ENCODE results near the gene RLN3.
"Not testable (repeated sequence)": the region's sequence is repeated elsewhere in the genome, so short reads cannot be mapped to it uniquely, and the experiment has no call there.

The RLN3 gene

DNA sequence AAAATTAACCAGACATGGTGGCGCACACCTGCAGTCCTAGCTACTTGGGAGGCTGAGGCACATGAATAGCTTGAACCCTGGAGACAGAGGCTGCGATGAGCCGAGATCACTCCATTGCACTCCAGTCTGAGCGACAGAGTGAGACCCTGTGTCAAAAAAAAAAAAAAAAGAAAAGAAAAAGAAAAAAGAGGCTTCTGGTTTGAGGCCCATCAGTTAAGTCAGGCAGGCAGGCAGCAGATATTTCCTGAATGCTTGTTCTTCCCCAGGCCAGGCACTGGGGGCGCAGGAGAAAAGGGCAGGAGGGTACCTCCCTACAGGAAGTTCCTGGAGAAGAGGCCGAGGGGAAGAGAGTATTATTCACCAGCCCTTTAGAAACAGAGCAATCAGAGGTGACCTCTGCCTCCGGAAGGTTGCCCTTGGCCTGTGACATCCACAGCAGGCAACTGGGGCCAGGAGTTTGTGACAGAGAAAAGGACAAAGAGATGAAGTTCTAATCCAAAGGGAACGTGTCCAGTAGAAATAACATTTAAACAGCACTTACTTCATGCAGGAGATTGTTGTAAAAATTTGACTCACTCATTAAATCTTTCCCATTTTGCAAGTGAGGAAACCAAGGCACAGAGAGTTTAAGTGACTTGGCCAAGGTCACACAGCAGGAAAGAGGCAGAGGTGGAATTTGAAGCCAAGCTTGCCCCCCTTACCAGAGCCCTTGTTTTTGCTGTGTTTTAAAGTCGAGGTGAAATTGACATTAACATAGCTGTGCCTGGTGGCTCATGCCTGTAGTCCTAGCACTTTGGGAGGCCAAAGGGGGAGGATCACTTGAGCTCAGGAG, 4.3 kb upstream of the RLN3 start:
- DNase-seq = no peak

DNA sequence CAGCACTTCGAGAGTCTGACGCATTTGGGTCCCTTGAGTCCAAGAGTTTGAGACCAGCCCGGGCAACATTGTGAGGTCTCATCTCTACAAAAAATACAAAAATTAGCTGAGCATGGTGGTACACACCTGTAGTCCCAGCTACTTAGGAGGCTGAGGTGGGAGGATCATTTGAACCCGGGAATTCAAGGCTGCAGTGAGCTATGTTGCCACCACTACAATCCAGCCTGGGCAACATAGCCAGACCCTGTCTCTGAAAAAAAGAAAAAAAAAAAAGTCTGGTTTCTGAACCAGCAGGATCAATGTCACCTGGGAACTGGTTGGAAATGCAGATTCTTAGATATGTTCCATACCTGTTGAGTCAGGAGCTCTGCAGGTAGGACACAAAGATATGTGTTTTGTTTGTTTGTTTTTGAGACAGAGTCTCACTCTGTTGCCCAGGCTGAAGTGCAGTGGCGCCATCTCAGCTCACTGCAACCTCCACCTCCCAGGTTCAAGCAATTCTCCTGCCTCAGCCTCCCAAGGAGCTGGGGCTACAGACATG, 1.2 kb upstream of the RLN3 start:
- not testable (repeated sequence) for DNase-seq

DNA sequence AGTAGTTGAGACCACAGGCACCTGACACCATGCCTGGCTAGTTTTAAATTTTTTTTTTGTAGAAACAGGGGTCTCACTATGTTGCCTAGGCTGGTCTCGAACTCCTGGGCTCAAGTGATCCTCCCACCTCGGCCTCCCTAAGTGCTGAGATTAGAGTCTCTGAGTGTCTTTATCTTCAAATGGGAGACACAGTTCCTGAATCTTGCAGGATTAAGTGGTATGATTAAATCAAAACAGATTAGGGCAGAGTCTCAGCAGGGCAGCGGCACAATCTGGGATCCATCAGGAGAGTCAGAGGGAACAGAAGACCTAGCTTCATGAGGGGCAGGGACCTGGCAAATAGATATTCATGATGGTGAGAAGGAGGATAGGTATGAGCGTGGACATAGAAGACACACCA, 953 bp downstream of the RLN3 start:
- DNase-seq = no peak

DNA sequence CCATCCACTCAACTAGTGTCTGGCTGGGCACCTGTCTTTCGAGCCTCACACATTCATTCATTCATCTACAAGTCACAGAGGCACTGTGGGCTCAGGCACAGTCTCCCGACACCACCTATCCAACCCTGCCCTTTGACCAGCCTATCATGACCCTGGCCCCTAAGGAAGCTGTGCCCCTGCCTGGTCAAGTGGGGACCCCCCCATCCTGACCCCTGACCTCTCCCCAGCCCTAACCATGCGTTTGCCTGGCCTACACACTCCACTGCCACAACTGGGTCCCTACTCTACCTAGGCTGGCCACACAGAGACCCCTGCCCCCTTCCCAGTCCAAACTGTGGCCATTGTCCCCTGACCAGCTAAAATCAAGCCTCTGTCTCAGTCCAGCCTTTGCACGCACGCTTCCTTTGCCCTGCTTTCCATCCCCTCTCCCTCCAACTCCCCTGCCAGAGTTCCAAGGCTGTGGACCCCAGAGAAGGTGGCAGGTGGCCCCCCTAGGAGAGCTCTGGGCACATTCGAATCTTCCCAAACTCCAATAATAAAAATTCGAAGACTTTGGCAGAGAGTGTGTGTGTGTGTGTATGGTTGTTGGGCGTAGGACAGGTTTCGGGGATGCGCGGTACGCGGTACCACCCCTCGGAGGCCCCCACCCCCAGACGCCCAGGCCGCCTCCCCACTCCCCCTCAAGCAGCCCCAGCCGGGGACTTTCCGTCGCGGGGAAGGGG, 3.2 kb downstream of the RLN3 start:
- DNase-seq = no peak

DNA sequence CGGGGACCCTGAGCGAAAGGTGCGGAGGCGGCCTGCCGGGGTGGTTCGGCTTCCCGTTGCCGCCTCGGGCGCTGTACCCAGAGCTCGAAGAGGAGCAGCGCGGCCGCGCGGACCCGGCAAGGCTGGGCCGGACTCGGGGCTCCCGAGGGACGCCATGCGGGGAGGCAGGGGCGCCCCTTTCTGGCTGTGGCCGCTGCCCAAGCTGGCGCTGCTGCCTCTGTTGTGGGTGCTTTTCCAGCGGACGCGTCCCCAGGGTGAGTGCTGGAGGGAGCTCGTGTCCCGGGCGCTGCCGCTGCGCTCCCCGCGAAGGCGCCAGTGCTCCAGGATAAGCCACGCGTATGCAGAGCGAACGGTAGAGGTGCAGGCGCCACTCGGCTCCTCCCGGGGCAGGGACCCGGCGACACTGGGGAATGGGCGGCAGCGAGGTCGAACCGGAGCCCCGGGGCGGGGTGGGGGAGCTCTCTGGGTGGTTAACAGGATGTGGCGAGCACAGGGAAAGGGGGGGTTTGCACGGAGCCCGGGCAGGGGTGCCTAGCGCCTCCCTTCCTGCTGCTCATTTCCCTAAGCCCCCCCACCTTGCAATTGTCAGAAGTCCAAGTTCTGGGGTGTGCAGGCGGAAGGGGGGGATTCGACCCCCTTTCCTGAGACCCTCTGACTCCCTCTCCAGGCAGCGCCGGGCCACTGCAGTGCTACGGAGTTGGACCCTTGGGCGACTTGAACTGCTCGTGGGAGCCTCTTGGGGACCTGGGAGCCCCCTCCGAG, 4.0 kb downstream of the RLN3 start, which contains the start of gene IL27RA:
TSS of gene IL27RA (plus strand) at position 44 of the 762 bp plus-strand sequence. CDS start at position 155, 111 bp downstream.
- peak; percentile 76 for DNase-seq

DNA sequence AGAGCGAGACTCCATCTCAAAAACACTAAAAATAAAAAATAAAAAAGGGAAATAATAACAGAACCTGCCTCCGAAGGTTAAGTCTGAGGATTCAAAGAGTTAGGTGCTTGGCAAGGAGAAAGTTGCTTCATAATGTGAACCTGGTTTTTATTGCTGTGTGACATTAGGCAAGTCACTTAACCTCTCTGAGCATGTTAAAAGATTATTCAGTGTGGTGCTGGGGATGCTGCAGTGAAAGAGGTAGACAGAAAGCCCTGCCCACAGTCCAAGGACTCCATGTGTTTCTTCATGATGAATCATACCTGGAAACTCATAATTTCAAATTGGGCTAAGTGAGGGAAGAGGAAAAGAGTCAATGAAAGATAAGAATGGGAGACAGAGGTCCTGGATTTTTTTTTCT, 6.0 kb downstream of the RLN3 start:
- DNase-seq = no peak

DNA sequence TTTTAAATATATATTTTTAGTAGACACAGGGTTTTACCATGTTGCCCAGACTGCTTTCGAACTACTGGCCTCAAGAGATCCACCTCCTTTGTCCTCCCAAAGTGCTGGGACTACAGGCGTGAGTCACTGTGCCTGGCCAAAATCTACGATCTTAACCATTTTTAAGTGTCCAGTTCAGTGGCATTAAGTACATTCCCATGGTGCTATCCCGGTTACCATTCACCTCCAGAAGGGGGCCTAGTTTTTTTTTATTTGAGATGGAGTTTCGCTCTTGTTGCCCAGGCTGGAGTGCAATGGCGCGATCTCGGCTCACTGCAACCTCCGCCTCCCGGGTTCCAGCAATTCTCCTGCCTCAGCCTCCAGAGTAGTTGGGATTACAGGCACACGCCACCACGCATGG, 7.2 kb downstream of the RLN3 start:
- DNase-seq = not testable (repeated sequence)

DNA sequence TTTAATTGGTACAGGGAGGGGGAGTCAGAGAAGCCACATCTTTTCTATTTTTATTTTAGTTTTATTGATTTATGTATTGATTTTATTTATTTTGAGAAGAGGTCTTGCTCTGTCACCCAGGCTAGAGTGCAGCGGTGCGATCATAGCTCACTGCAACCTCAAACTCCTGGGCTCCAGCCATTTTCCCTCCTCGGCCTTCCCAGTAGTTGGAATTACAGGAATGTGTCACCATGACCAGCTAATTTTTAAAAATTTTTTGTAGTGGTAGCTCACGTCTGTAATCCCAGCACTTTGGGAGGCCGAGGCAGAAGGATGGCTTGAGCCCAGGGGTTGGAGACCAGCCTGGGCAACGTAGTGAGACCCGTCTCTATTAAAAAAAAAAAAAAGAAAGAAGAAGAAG, 7.8 kb downstream of the RLN3 start:
- no peak for DNase-seq

DNA sequence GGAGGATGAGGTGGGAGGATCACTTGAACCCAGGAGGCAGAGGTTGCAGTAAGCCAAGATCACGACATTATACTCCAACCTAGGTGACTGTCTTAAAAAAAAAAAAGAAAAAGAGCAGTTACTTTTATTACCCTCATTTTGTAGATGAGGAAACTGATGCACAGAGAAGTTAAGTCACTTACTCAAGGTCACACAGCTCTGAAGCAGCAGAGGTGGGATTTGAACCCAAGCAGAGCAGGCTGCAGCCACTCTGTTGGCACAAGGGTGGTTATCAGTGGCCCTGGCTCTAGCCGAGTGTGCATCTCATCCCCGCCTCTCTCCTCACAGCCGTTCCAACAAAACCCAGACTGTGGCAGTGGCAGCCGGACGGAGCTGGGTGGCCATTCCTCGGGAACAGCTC, 11.2 kb downstream of the RLN3 start:
- DNase-seq = no peak

DNA sequence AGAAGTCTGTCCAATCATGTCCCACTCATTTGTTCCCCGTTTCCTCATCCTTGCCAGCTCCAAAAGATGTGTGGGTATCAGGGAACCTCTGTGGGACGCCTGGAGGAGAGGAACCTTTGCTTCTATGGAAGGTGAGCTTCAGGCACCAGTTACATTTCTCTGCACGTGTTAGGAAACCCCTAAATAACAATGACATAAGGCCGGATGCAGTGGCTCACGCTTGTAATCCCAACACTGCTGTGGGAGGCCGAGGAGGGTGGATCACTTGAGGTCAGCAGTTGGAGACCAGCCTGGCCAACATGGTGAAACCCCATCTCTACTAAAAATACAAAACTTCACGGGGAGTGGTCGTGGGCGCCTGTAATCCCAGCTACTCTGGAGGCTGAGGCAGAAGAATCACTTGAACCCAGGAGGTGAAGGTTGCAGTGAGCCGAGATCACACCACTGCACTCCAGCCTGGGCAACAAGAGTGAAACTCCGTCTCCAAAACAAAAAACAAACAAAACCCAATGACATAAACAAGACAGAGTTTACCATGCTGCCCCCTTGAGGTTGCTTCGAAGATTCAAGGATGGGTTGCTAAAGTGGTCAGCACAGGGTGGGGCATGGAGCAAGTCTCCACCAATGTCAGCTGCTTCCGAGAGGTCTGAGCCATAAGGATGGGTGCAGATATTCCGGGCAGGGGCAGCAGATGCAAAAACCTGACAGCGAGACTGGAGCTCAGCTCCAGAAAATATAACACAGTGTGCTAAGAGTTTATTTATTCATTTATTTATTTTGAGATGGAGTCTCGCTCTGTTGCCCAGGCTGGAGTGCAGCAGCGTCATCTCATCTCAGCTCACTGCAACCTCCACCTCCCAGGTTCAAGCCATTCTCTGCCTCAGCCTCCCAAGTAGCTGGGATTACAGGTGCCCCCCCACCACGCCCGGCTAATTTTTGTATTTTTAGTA, 15.0 kb downstream of the RLN3 start:
- not testable (repeated sequence) for DNase-seq

DNA sequence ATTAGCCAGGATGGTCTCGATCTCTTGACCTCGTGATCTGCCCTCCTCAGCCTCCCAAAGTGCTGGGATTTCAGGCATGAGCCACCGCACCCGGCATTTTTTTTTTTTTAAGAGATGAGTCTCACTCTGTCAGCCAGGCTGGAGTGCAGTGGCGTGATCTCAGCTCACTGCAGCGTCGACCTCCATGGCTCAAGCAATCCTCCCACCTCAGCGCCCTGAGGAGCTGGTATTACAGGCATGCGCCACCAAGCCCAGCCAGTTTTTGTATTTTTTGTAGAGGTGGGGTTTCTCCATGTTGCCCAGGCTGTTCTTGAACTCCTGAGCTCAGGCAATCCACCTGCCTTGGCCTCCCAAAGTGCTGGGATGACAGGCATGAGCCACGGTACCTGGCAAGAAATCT, 19.9 kb downstream of the RLN3 start:
- DNase-seq = not testable (repeated sequence)

DNA sequence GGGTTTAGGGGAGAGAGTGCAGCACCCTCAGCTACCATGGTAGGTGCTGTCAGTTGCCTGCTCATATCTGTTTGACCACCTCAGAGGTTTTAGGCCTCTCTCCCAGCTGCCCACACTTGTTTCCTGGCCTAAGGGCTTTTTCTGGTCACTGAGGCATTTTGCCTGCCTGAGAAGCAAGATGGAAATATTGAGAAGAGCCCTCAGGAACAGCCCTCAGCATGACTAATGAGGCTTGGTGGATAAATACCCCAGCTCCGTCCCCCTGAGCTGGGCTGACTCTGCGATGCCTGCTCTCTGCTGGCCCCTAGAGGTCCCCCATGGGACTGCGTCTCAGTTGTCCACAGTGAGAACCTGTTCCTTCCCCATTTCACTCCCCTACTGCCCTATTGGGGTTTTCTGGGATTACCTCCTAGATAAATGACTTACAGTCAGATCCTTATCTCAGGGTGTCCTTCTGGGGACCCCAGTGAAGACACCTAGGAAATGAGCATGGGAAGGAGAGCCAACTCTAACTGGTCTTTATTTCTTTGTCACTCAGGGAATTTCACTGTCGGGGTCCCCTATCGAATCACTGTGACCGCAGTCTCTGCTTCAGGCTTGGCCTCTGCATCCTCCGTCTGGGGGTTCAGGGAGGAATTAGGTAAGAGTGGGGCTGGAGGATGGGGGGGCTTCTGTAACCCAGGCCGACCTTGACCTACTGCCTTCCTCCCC, 20.6 kb downstream of the RLN3 start:
- DNase-seq = peak; percentile 67

DNA sequence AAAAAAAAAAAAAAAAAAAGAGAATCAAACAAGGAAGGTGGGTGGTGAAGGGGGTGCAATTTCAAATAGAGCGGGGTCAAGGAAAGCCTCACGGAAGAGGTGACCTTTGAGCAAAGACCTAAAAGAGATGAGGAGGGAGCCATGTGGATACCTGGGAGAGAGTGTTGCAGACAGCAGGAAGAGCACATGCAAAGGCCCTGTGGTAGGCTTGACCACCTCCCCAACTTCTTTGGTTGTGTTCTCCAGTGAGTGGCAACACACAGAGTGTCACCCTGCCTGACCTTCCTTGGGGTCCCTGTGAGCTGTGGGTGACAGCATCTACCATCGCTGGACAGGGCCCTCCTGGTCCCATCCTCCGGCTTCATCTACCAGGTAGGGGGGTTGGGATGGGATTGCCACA, 22.6 kb downstream of the RLN3 start:
- DNase-seq = no peak

DNA sequence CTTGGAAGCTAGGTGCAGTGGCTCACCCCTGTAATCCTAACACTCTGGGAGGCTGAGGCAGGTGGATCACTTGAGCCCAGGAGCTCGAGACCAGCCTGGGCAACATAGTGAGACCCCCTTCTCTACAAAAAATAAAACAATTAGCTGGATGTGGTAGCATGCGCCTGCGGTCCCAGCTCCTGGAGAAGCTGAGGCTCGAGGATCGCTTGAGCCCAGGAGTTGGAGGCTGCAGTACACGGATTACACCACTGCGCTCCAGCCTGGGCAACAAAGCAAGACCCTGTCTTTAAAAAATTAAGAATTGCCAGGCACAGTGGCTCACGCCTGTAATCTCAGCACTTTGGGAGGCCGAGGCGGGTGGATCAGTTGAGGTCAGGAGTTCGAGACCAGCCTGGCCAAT, 23.0 kb downstream of the RLN3 start:
- not testable (repeated sequence) for DNase-seq

DNA sequence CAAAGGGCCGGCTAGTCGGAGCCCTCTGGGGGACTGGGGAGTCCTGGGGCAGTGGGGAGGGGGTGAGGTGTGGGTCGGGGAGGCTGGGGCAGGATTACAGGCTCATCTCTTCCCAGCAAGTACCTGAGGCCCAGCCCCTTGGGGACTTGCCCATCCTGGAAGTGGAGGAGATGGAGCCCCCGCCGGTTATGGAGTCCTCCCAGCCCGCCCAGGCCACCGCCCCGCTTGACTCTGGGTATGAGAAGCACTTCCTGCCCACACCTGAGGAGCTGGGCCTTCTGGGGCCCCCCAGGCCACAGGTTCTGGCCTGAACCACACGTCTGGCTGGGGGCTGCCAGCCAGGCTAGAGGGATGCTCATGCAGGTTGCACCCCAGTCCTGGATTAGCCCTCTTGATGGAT, 24.0 kb downstream of the RLN3 start:
- no peak for DNase-seq

DNA sequence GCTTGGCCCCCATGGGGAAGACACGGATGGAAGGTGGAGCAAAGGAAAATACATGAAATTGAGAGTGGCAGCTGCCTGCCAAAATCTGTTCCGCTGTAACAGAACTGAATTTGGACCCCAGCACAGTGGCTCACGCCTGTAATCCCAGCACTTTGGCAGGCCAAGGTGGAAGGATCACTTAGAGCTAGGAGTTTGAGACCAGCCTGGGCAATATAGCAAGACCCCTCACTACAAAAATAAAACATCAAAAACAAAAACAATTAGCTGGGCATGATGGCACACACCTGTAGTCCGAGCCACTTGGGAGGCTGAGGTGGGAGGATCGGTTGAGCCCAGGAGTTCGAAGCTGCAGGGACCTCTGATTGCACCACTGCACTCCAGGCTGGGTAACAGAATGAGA, 24.5 kb downstream of the RLN3 start:
- no peak for DNase-seq

DNA sequence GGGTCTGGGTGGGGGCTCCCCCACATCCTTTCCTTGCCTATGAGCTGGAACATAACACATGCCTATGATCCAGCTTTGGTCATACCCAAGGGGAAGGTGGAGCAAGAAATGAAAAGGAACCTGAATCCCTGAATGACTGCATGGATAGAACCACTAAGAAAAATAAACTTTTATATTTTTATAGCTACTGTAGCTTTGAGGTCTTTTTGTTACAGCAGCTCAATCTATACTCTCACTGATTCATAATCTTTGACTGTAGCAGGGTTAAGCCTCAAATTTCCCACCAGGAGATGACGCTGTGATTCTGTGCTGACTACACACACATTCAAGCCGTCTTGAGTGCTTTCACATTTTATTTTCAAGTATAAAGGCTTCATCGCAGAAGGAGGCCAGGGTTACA, 25.1 kb downstream of the RLN3 start:
- DNase-seq = no peak

DNA sequence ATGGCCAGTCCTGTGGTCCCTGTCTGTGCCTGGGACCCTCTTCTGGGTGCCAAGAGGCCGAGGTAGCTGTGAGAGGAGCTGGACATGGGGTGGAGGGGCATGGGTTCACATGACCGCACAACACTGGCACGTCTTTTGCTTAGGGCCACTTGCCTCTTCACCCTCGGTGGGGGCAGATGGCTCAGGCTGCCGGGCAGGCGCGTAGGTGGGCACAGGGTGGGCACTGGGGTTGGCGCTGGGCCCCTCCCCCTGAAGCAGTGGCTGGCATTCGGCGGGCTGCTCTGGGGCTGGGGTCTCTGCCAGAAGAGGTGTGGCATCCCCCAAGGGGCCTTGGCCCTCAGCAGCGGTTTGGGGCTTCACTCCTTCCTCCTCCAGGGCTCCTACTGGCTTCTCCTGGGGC, 25.6 kb downstream of the RLN3 start:
- DNase-seq = no peak

DNA sequence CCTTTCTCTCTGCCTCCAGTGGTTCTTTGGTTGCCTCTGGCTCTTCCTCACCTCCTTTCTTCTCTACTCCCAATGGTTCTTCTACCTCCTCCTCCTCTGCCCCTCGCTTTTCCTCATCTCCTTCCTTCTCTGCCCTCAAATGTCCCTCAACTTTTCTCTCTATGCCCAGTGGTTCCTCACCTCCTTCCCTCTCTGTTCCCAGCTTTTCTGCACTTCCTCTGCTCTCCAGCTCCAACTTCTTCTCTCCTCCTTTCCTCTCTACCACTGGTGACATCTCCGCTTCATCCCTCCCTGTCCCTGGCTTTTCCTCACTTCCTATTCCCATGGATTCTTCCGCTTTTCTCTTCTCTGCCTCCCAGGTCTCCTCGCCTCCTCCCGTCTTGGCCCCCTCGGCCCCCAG, 26.2 kb downstream of the RLN3 start:
- no peak for DNase-seq

DNA sequence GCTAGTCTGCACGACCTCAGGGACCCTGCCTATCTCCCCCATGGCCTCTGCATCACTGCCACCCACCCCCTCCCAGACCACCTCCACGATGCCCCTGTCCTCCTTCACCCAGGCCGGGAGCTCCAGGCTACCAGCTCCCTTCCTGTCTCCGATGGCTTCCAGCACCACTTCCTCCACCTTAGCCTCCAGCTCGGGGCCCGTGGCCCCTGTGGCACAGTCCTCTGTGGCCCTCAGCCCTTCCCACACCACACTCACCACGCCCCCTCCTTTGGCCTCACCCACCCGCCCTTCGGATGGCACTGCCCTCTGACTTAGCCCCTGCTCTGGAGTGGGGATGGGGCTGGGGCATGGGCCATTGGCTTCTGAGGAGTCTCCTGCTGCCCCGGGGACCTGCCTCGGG, 26.8 kb downstream of the RLN3 start:
- no peak for DNase-seq

DNA sequence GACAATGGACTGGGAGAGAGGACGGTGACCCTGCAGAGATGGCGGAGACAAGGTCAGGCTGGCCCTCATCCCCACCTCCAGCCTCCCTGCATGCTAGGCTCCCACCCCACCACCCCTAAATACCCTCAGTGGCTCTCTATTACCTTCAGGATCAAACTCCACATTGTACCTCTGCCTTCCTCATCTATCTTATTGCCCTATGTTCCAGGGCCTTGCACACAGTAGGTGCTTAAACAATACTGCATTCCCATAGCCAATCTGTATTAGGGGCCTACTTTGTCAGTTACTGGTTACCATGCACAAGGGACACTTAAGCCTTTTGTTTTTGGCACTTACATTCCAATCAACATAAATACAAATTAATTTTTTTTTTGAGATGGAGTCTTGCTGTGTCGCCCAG, 27.4 kb downstream of the RLN3 start:
- no peak for DNase-seq

Data from activated CD4-positive, alpha-beta T cell treated with anti-CD3 and anti-CD28 coated beads for 1 hour (primary cell).